ENCODE measurements around the gene ZNF737. TPM values are rescaled to one million over a fixed set of nuclear protein-coding genes. Genes with fewer than 3 reads are reported as not detected.
"Not testable (repeated sequence)": the region's sequence is repeated elsewhere in the genome, so short reads cannot be mapped to it uniquely, and the experiment has no call there.

Gene ZNF737
- 22.1 and 29.1 TPM in 2 replicates for total RNA-seq (ENCODE audit: low replicate concordance)
- long read RNA-seq, transcript ZNF737-201 (4 exons, 2,867 nt), result major isoform, 7 of 20 reads
- long read RNA-seq, partial matches to known transcripts, result 0 of 20 reads
- long read RNA-seq, other reads (novel, unspliced or antisense), result 12 of 20 reads

DNA sequence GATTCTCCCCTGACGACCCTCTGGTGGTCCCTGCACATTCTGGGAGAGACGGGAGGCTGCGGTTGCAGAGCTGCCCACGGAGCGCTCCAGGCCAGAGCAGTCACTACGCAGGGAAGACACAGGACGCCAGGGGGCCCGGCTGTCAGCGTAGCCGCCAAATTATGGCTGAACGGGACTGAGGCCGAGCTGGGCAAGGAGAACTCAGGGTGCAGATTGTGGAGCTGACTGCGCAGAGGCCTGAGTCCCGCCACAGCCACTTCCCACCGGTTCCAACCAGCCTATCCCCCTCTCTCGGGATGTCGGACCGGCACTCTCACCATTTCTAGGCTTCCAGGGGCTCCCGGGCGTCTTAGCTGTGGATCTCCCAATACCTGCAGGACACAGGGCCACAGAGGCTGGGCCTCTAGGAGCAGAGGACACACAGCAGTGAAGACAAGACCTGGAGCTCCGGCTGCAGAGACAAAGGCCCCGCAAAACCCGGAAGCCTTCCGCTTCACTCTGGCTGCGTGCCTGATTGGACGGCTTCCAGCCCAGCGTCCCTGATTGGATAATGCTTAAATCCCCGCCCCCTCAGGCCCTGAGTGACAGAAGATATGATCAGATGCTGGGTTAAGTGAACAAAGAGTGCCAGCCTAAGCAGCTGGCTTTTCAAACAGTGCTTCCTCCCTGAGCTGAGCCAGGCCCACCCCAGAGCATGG, at the start of gene ZNF737:
Gene ZNF737 (minus strand): TSS at position 461 of the 698 bp plus-strand sequence. CDS start 141 bp downstream, at position 320.
- Mint-ChIP-seq H3K9me3 (peaks cover 14% of the 10 kb centered on the region), H3K36me3 (peaks cover 28% of the 10 kb centered on the region), H3K27me3 (no peaks in the 10 kb centered on the region), H3K4me1 (ENCODE audit: unreplicated experiment) (peaks cover 5% of the 10 kb centered on the region), H3K4me3 (peak within 1 kb of the TSS; percentile 99), H3K27ac (peak within 1 kb of the TSS; percentile 99)
- TF ChIP-seq, protein P1, sequence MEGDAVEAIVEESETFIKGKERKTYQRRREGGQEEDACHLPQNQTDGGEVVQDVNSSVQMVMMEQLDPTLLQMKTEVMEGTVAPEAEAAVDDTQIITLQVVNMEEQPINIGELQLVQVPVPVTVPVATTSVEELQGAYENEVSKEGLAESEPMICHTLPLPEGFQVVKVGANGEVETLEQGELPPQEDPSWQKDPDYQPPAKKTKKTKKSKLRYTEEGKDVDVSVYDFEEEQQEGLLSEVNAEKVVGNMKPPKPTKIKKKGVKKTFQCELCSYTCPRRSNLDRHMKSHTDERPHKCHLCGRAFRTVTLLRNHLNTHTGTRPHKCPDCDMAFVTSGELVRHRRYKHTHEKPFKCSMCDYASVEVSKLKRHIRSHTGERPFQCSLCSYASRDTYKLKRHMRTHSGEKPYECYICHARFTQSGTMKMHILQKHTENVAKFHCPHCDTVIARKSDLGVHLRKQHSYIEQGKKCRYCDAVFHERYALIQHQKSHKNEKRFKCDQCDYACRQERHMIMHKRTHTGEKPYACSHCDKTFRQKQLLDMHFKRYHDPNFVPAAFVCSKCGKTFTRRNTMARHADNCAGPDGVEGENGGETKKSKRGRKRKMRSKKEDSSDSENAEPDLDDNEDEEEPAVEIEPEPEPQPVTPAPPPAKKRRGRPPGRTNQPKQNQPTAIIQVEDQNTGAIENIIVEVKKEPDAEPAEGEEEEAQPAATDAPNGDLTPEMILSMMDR (conservative IDR thresholded peaks at IDR 0.05), result peak; percentile 62
- peak; percentile 92 for DNase-seq (ENCODE audit: extremely low spot score, unreplicated experiment)

DNA sequence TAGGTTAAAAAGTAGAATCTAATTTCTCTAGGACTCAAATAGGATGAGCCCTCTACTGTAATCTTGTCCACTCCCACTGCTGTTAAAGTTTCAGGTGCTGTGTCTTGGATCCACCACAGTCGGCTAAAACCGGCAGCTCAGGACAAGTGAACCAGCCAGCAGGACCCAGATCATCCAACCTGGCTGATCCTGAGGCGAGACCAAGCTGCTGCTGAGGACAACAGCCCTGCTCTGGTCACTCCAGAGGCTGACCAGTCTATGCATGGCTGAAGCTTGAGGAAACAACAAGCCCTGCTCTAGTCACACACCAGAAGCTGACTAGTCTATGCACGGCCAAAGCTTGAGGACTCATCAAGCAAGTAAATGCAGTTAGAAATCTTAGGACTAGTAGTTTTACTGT, 49.4 kb upstream of the ZNF737 start:
- not testable (repeated sequence) for H3K36me3 Mint-ChIP-seq; H3K4me3 Mint-ChIP-seq; H3K4me1 Mint-ChIP-seq (ENCODE audit: unreplicated experiment); H3K27ac Mint-ChIP-seq; DNase-seq (ENCODE audit: extremely low spot score, unreplicated experiment); H3K27me3 Mint-ChIP-seq
- H3K9me3 Mint-ChIP-seq, result peaks cover 17% of the 10 kb centered on the region

DNA sequence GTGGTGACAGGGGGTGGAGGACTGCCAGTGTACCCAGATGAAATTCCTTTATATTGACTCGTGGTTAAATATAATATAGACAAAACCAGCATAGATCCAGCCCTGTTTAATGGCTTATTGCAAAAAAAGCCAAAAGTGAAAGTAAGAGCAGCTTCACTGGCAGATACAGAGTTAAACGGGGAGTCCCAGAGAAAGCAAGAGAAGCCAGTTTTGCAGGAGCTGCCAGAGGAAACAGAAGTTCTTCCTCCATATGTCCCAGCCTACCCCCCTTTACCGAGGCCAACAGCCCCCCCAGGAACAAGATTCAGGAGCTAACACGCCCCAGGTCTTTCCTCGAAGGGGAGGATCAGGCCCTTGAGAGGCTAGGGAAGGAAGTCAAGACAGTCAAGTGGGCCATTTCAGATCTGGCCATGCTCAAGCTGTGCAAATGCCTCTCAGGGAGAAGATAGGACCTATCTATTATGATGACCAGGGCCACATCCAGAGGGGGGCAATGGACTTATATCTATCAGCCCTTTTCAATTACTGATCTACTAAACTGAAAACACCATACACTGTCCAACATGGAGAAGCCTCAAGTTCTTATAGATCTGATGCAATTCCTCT, 47.2 kb upstream of the ZNF737 start:
- TF ChIP-seq, protein P1 (conservative IDR thresholded peaks at IDR 0.05), result no peak
- H3K9me3 Mint-ChIP-seq, result peaks cover 17% of the 10 kb centered on the region
- no peaks in the 10 kb centered on the region for H3K27me3 Mint-ChIP-seq
- H3K27ac Mint-ChIP-seq, result no peak overlapping the region
- H3K4me3 Mint-ChIP-seq, result no peak overlapping the region
- no peaks in the 10 kb centered on the region for H3K4me1 Mint-ChIP-seq (ENCODE audit: unreplicated experiment)
- no peaks in the 10 kb centered on the region for H3K36me3 Mint-ChIP-seq
- DNase-seq (ENCODE audit: extremely low spot score, unreplicated experiment), result no peak

DNA sequence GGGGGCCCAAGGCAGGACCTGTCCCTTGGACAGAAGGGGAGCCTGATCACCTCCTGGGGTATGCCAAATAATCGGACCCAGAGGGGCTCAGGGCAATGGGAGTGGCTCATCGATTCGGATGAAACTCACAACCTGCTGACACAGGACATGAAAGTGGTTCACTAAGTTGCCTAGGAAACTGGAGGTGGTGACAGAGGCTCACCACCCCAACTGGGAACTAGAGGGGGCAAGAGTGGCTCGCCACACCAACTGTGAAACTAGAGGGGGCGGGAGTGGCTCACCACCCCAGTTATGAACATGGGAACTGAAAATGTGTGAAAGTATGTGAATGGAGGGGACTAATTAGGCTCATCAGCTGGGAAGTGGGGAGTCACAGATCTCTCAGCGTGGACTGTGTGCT, 46.3 kb upstream of the ZNF737 start:
- Mint-ChIP-seq H3K4me1 (ENCODE audit: unreplicated experiment) (no peaks in the 10 kb centered on the region), H3K9me3 (peaks cover 17% of the 10 kb centered on the region), H3K4me3 (no peak overlapping the region), H3K36me3 (no peaks in the 10 kb centered on the region), H3K27me3 (no peaks in the 10 kb centered on the region), H3K27ac (no peak overlapping the region)
- TF ChIP-seq, protein P1 (conservative IDR thresholded peaks at IDR 0.05), result no peak
- no peak for DNase-seq (ENCODE audit: extremely low spot score, unreplicated experiment)

DNA sequence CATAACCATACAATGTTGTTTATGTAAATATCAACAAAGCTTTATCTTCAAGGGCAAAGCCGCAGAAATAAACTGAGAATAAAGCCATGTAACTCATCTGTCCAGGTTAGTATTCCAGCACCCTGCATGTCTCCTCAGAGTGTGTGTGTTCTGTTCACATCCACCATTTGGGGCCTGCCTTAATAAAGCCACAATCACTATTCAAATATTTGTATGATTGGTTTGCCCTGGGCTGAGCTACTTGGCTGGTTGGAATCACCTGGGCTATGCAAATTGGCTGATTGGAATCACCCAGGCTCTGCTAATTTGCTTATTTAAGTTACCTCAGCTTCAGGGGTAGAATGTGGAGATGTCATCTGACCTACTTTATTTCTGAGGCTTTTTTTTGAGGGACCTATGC, 42.4 kb upstream of the ZNF737 start:
- no peak for DNase-seq (ENCODE audit: extremely low spot score, unreplicated experiment)
- no peaks in the 10 kb centered on the region for H3K27me3 Mint-ChIP-seq
- no peaks in the 10 kb centered on the region for H3K4me1 Mint-ChIP-seq (ENCODE audit: unreplicated experiment)
- TF ChIP-seq, protein P1 (conservative IDR thresholded peaks at IDR 0.05), result no peak
- H3K4me3 Mint-ChIP-seq, result no peak overlapping the region
- H3K36me3 Mint-ChIP-seq, result no peaks in the 10 kb centered on the region
- peaks cover 12% of the 10 kb centered on the region for H3K9me3 Mint-ChIP-seq
- no peak overlapping the region for H3K27ac Mint-ChIP-seq

DNA sequence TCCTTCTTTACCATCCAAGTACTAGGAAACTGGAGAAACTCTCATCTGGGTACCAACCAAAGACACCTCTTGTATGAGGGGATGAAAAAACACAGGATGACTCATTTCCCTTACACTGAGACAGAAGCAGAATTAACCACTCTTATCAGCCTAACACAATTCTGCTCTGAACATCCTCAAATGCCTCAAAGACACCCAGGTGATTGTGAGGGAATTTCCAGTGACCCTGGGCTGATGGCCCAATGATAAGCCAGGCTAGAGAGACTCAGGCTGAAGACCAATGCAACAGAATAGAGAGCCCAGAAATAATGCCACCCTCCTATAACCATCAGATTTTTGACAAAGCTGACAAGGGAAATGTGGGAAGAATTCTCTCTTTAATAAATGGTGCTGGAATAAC, 7.0 kb downstream of the ZNF737 start:
- Mint-ChIP-seq H3K36me3 (peaks cover 67% of the 10 kb centered on the region), H3K4me1 (ENCODE audit: unreplicated experiment) (peaks cover 5% of the 10 kb centered on the region), H3K4me3 (no peak overlapping the region), H3K27ac (no peak overlapping the region), H3K27me3 (no peaks in the 10 kb centered on the region), H3K9me3 (peaks cover 21% of the 10 kb centered on the region)
- no peak for DNase-seq (ENCODE audit: extremely low spot score, unreplicated experiment)
- TF ChIP-seq, protein P1 (conservative IDR thresholded peaks at IDR 0.05), result no peak

All from type B pancreatic cell (in vitro differentiated cells).